SK-N-SH treated with all-trans-retinoic acid at 6 μM for 48 hours (cell line): ENCODE data around the gene APC2.

ENCODE experiments used
- BACH2 ChIP-seq: fragments of 250-450 bp; sonication (Bioruptor Pico); IDR thresholded peaks from 2 replicates; pipeline ENCODE4 v1.9.0; 2021; ENCODE audit warnings: mild to moderate bottlenecking, borderline replicate concordance
- CREB5 ChIP-seq: fragments of 250-450 bp; sonication (Bioruptor Pico); IDR thresholded peaks from 2 replicates; pipeline ENCODE4 v1.5.1; 2020; ENCODE audit warnings: low read depth, mild to moderate bottlenecking, moderate library complexity
- CSRNP3 ChIP-seq: fragments of 250-450 bp; sonication (Bioruptor Pico); IDR thresholded peaks from 2 replicates; pipeline ENCODE4 v1.5.1; 2021; ENCODE audit warnings: mild to moderate bottlenecking, moderate library complexity
- ESRRG ChIP-seq: fragments of 250-450 bp; sonication (Bioruptor Pico); IDR thresholded peaks from 2 replicates; pipeline ENCODE4 v1.6.1; 2021; ENCODE audit warnings: mild to moderate bottlenecking
- OSR1 ChIP-seq: fragments of 250-450 bp; sonication (Bioruptor Pico); IDR thresholded peaks from 2 replicates; pipeline ENCODE4 v1.8.0; 2022; ENCODE audit warnings: moderate library complexity, mild to moderate bottlenecking, inconsistent platforms
- PATZ1 ChIP-seq: fragments of 250-450 bp; sonication (Bioruptor Pico); IDR thresholded peaks from 2 replicates; pipeline ENCODE4 v1.8.0; 2020; ENCODE audit warnings: mild to moderate bottlenecking, moderate library complexity, borderline replicate concordance
- RARB ChIP-seq: fragments of 250-450 bp; sonication (Bioruptor Pico); IDR thresholded peaks from 2 replicates; pipeline ENCODE4 v1.8.0; 2021; ENCODE audit warnings: mild to moderate bottlenecking, moderate library complexity
- TCF4 ChIP-seq: fragments of 250-450 bp; sonication (Bioruptor Pico); IDR thresholded peaks from 2 replicates; pipeline ENCODE4 v1.8.0; 2021; ENCODE audit warnings: mild to moderate bottlenecking, moderate library complexity, borderline replicate concordance
- TOX ChIP-seq: fragments of 250-450 bp; sonication (Bioruptor Pico); IDR thresholded peaks from 2 replicates; pipeline ENCODE4 v1.8.0; 2021; ENCODE audit warnings: mild to moderate bottlenecking, moderate library complexity, borderline replicate concordance
- ZFP3 ChIP-seq: fragments of 250-450 bp; sonication (Bioruptor Pico); IDR thresholded peaks from 2 replicates; pipeline ENCODE4 v1.5.0; 2020; ENCODE audit warnings: mild to moderate bottlenecking, moderate library complexity
- ZFP30 ChIP-seq: fragments of 450-650 bp; formaldehyde crosslinking; IDR thresholded peaks from 2 replicates; pipeline ENCODE4 v1.5.0; 2022; ENCODE audit warnings: mild to moderate bottlenecking, moderate library complexity
- ZNF565 ChIP-seq: fragments of 450-650 bp; formaldehyde crosslinking; conservative IDR thresholded peaks from 2 replicates; pipeline ENCODE4 v1.5.0; 2020; ENCODE audit warnings: low read depth, mild to moderate bottlenecking, moderate library complexity
- ZNF70 ChIP-seq: fragments of 450-650 bp; formaldehyde crosslinking; IDR thresholded peaks from 2 replicates; pipeline ENCODE4 v1.5.0; 2020; ENCODE audit warnings: mild to moderate bottlenecking, moderate library complexity

- TF ChIP-seq ZNF70 (no peak), TCF4 (CRISPR knock-in tag) (no peak), CREB5 (no peak), PATZ1 (no peak), ESRRG (no peak), ZNF565 (no peak), OSR1 (CRISPR knock-in tag) (no peak), TOX (no peak), ZFP30 (CRISPR knock-in tag) (no peak), ZFP3 (no peak), CSRNP3 (CRISPR knock-in tag) (no peak), BACH2 (no peak), RARB (no peak)
These were observed 29.3 kb upstream of the APC2 start for GRCh38 chr19:1420590-1420989.
